Thoracic aorta (tissue), 2 donors: ENCODE results near the gene FCRL4. TPM values are rescaled to one million over a fixed set of nuclear protein-coding genes. Genes with fewer than 3 reads are reported as not detected.

ENCODE experiments used
- ATAC-seq: fragments of 150-250 bp; one replicate; pipeline ENCODE4 v1.8.0; 2017; ENCODE audit warnings: low read depth; ENCODE audit not compliant: insufficient number of reproducible peaks, low FRiP score
- DNase-seq: peaks from one replicate; pipeline ENCODE4 v3.0.0-alpha.2; 2020; ENCODE audit warnings: low spot score
- H3K27ac ChIP-seq, 2 donors: fragments of 200-600 bp; sonication (generic); 1 replicate in 1 of 2; 2 replicates in 1 of 2; pipeline ENCODE4 v1.5.1; 2016; ENCODE audit warnings: mild to moderate bottlenecking in 2 of 2, moderate library complexity in 2 of 2
- H3K27me3 ChIP-seq: fragments of 200-600 bp; sonication (generic); replicated peaks from 2 replicates; pipeline ENCODE4 v1.6.0; 2016; ENCODE audit warnings: mild to moderate bottlenecking; ENCODE audit not compliant: insufficient read depth
- H3K36me3 ChIP-seq: fragments of 200-600 bp; sonication (generic); one replicate; pipeline ENCODE4 v1.5.1; 2016
- H3K4me1 ChIP-seq, 2 donors: fragments of 200-600 bp; sonication (generic); 1 replicate in 1 of 2; 2 replicates in 1 of 2; pipeline versions ENCODE4 v1.5.1 to v1.6.0; 2016; ENCODE audit warnings: low read depth in 2 of 2, mild to moderate bottlenecking in 1 of 2; ENCODE audit not compliant: control insufficient read depth in 1 of 2
- H3K4me3 ChIP-seq: fragments of 200-600 bp; sonication (generic); 2 replicates; pipeline ENCODE4 v1.5.1; 2016; ENCODE audit warnings: mild to moderate bottlenecking
- H3K9me3 ChIP-seq: fragments of 200-600 bp; sonication (generic); 2 replicates; pipeline ENCODE4 v1.5.1; 2016
- CTCF ChIP-seq: fragments of 200-600 bp; sonication (generic); IDR thresholded peaks from one replicate; pipeline ENCODE4 v1.5.1; 2019; ENCODE audit warnings: antibody characterized with exemption
- total RNA-seq, 2 donors: library from RNA; depleted of rRNA; stranded (reverse); fragments of >200 nt; gene quantifications; one replicate each; pipeline versions ENCODE4 v1.1.0 to v1.2.3, GENCODE V29; 2016

Gene FCRL4
- total RNA-seq, 2 donors from 2014 or later = not detected

GRCh38 chr1:157626099-157626498, 28.2 kb upstream of the FCRL4 start:
- Histone ChIP-seq H3K9me3 (no peaks in the 10 kb centered on the region), H3K27me3 (no peaks in the 10 kb centered on the region), H3K4me3 (no peak overlapping the region), H3K27ac (no peak overlapping the region), H3K4me1 (no peaks in the 10 kb centered on the region), H3K36me3 (no peaks in the 10 kb centered on the region)
- no peak for DNase-seq
- no peak for TF ChIP-seq CTCF
- no peak for ATAC-seq

GRCh38 chr1:157624471-157624870, 26.6 kb upstream of the FCRL4 start:
- H3K36me3 ChIP-seq = no peaks in the 10 kb centered on the region
- ATAC-seq (no peak), DNase-seq (no peak)
- no peak overlapping the region for H3K4me3 ChIP-seq
- H3K9me3 ChIP-seq = no peaks in the 10 kb centered on the region
- no peaks in the 10 kb centered on the region for H3K27me3 ChIP-seq
- H3K27ac ChIP-seq = no peak overlapping the region
- no peak for TF ChIP-seq CTCF
- H3K4me1 ChIP-seq = no peaks in the 10 kb centered on the region

- no peak for ATAC-seq
- Histone ChIP-seq H3K27me3 (no peaks in the 10 kb centered on the region), H3K27ac (no peak overlapping the region), H3K4me1 (no peaks in the 10 kb centered on the region), H3K4me3 (no peak overlapping the region), H3K9me3 (no peaks in the 10 kb centered on the region), H3K36me3 (no peaks in the 10 kb centered on the region)
- DNase-seq = no peak
- TF ChIP-seq CTCF = no peak
Observed at GRCh38 chr1:157622471-157622870, 24.6 kb upstream of the FCRL4 start.

GRCh38 chr1:157618190-157618589, 20.3 kb upstream of the FCRL4 start:
- H3K4me1 ChIP-seq = no peaks in the 10 kb centered on the region
- H3K4me3 ChIP-seq = no peak overlapping the region
- DNase-seq (no peak), ATAC-seq (no peak)
- H3K27ac ChIP-seq = no peak overlapping the region
- no peaks in the 10 kb centered on the region for H3K36me3 ChIP-seq
- H3K27me3 ChIP-seq = no peaks in the 10 kb centered on the region
- H3K9me3 ChIP-seq = no peaks in the 10 kb centered on the region
- TF ChIP-seq CTCF = no peak

- ATAC-seq = no peak
- no peak for TF ChIP-seq CTCF
Observed at GRCh38 chr1:157600236-157600635, 2.4 kb upstream of the FCRL4 start.

More at GRCh38 chr1:157600236-157600635, 2.4 kb upstream of the FCRL4 start:
- Histone ChIP-seq H3K4me3 (no peak overlapping the region), H3K36me3 (no peaks in the 10 kb centered on the region), H3K4me1 (no peaks in the 10 kb centered on the region), H3K9me3 (no peaks in the 10 kb centered on the region), H3K27ac (no peak overlapping the region), H3K27me3 (no peaks in the 10 kb centered on the region)
- no peak for DNase-seq
